SH-SY5Y (cell line): ENCODE measurements around the gene RAD23B.

Source experiments
- GATA2 ChIP-seq: IDR thresholded peaks from 2 replicates; pipeline ENCODE4 v1.6.1; 2011; ENCODE audit warnings: mild to moderate bottlenecking, low read depth, low read length
- GATA3 ChIP-seq: IDR thresholded peaks from 2 replicates; pipeline ENCODE4 v1.6.1; 2011; ENCODE audit warnings: low read depth, mild to moderate bottlenecking, low read length, moderate library complexity

DNA sequence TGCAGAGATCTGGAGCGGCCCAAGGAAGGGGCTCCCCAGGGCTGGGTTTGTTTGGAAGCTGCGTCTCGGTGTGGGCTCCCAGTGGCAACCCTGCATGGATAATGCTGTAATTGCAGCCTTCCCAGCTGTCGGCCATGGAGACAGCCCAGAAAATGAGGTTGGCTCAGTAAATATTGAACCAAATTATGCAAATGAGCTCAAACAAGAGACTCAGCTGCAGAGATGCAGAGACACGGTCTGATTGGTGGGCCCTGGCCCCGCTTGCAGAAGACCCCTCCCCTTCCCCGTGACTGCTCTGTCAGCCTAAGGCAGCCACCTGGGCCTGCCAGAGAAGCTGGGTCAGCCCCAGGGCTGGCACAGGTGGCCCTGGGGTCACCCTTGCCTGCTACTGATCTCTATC is 75.9 kb downstream of the RAD23B start:
- no peak for TF ChIP-seq GATA2
- TF ChIP-seq GATA3: no peak
